AG04450 (cell line): ENCODE results near the gene IPPK. TPM values are rescaled to one million over a fixed set of nuclear protein-coding genes. Genes with fewer than 3 reads are reported as not detected.
A peak's percentile ranks its signal among the peaks of the same experiment; 100 is the strongest.

Experiments
- CTCF ChIA-PET: fragments of 300-600, 350-600 bp; formaldehyde crosslinking; extraction: SDS; loops from one replicate; lab custom pipeline; 2022; ENCODE audit warnings: antibody characterized with exemption, inconsistent platforms; lab: Charles Lee
- POLR2A ChIA-PET: fragments of 350-600 bp; formaldehyde crosslinking; extraction: SDS; loops from one replicate; lab custom pipeline; 2021; ENCODE audit warnings: antibody characterized with exemption, inconsistent platforms; lab: Yijun Ruan, JAX
- DNase-seq: peaks from one replicate; pipeline ENCODE4 v3.0.0-alpha.2; 2011; ENCODE audit warnings: low read depth, low spot score
- H3K27ac ChIP-seq: one replicate; pipeline ENCODE4 v1.5.1; 2012; ENCODE audit warnings: low read depth, low read length, control low read depth
- H3K27me3 ChIP-seq: one replicate; pipeline ENCODE4 v1.6.0; 2012; ENCODE audit warnings: low read length; ENCODE audit not compliant: control insufficient read depth, insufficient read depth
- H3K4me3 ChIP-seq: 2 replicates; pipeline ENCODE4 v1.5.1; 2011; ENCODE audit warnings: mild to moderate bottlenecking, low read depth, low read length, control low read depth
- H3K9me3 ChIP-seq: 2 replicates; pipeline ENCODE4 v1.5.1; 2012; ENCODE audit warnings: low read length; ENCODE audit not compliant: control insufficient read depth, insufficient read depth
- CTCF ChIP-seq: IDR thresholded peaks from 2 replicates; pipeline ENCODE4 v1.5.1; 2011; ENCODE audit warnings: low read depth, low read length, control low read depth, inconsistent platforms
- polyA plus RNA-seq: library from polyadenylated mRNA; depleted of rRNA; stranded (reverse); fragments of >200 nt; gene quantifications from 2 replicates; pipeline ENCODE4 v1.2.3, GENCODE V29; 2011

IPPK gene
- polyA plus RNA-seq, 1 experiment = 15.1 TPM

GRCh38 chr9:92634712-92635605 is 35.0 kb downstream of the IPPK start:
- H3K27ac ChIP-seq = peak overlapping the region; percentile 31
- H3K9me3 ChIP-seq = no peaks in the 10 kb centered on the region
- CTCF ChIA-PET = interaction anchor here (0.6 to 4.0 kb wide), 24 partner anchors 10 to 496 kb away, joined by 3 to 48 read pairs (median 4); partner anchors contain the start of genes CENPP and OGN
- H3K4me3 ChIP-seq = no peak overlapping the region
- POLR2A ChIA-PET = no interaction called here
- DNase-seq = peak; percentile 39
- no peaks in the 10 kb centered on the region for H3K27me3 ChIP-seq
- TF ChIP-seq CTCF = peak; percentile 99

GRCh38 chr9:92633614-92634278 is 36.2 kb downstream of the IPPK start:
- no peaks in the 10 kb centered on the region for H3K27me3 ChIP-seq
- H3K9me3 ChIP-seq = no peaks in the 10 kb centered on the region
- H3K27ac ChIP-seq = no peak overlapping the region
- DNase-seq = no peak
- ChIA-PET CTCF (interaction anchor here (0.6 to 4.0 kb wide), 27 partner anchors 9 to 495 kb away, joined by 3 to 48 read pairs (median 4); partner anchors contain the start of genes CENPP and OGN), POLR2A (no interaction called here)
- H3K4me3 ChIP-seq = no peak overlapping the region
- TF ChIP-seq CTCF = no peak

GRCh38 chr9:92632641-92633040 is 37.3 kb downstream of the IPPK start:
- CTCF ChIA-PET = interaction anchor here (1.8 to 4.0 kb wide), 4 partner anchors 193 to 303 kb away, joined by 7 to 48 read pairs (median 30); no protein-coding TSS in a partner anchor
- H3K9me3 ChIP-seq = no peaks in the 10 kb centered on the region
- no peak overlapping the region for H3K27ac ChIP-seq
- POLR2A ChIA-PET = no interaction called here
- TF ChIP-seq CTCF = no peak
- H3K4me3 ChIP-seq = no peak overlapping the region
- DNase-seq = no peak
- H3K27me3 ChIP-seq = no peaks in the 10 kb centered on the region

- POLR2A ChIA-PET = no interaction called here
- Histone ChIP-seq H3K4me3 (no peak overlapping the region), H3K27ac (no peak overlapping the region), H3K9me3 (no peaks in the 10 kb centered on the region), H3K27me3 (no peaks in the 10 kb centered on the region)
- CTCF ChIA-PET = interaction anchor here (0.6 to 2.6 kb wide), 3 partner anchors 192 to 375 kb away, joined by 3 to 32 read pairs (median 3); partner anchors contain the start of genes CENPP and NOL8
- no peak for TF ChIP-seq CTCF
- no peak for DNase-seq
Observed at GRCh38 chr9:92631452-92632343, 38.2 kb downstream of the IPPK start.
